Ramos (cell line): ENCODE results near the gene ANKRD55.

Experiments
- in situ Hi-C: fragments of 300-500 bp; cut with MboI; formaldehyde crosslinking; loops from one replicate; pipeline ENCODE4 v1.14.3; 2022; ENCODE audit warnings: low sequenced_read_pairs; ENCODE audit not compliant: unreplicated experiment

ANKRD55 gene

GRCh38 chr5:56092115-56092514 lies 141.0 kb downstream of the ANKRD55 start:
- in situ Hi-C loops: loop anchor here (25.0 kb wide), 1 partner anchor 95 kb away; no protein-coding TSS in a partner anchor

DNA sequence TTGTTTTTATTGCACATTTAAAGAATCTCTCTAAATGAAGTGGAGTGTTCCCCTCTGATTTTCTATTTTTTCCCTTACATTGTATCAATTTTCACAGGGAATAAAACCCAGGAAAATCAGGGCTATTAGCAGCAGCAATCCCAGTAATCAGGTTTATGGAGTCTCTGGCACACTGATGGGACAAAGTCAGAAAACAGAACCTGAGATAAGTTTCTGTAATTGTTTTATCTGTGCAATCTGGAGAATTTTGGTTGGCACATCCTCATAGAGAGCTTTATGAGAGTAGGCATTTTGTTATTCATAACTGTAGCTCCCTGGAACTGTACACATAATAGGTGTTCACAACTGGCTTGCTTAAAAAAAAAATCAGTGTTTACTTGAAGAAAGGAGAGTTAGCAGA lies 141.5 kb downstream of the ANKRD55 start:
- in situ Hi-C loops: loop anchor here (25.0 kb wide), 1 partner anchor 96 kb away; no protein-coding TSS in a partner anchor

DNA sequence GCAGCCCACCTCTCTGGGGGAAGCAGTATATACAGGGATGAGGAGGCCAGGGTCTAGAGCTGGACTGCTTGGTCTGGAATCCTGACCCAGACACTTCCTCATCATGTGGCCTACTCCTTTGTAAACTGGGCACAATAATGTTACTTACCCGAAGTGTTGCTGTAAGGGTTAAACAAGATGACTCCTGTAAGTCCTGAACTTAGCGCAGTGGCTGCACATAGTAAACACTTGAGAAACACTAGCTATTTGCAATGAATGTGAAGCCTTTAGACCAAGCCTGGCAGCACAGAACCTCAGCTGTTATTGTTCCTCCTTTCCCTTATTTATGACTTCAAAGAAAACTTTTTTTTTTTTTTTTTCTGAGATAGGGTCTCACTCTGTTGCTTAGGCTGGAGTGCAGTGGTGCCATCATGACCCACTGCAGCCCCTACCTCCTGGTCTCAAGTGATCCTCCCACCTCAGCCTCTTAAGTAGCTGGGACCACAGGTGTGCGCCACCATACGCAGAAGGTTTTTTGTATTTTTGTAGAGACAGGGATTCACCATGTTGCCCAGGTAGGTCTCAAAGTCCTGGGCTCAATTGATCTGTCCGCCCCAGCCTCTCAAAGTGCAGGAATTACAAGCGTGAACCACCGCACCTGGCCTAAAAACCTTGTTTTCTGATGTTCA lies 142.2 kb downstream of the ANKRD55 start:
- in situ Hi-C loops: loop anchor here (25.0 kb wide), 1 partner anchor 96 kb away; no protein-coding TSS in a partner anchor

DNA sequence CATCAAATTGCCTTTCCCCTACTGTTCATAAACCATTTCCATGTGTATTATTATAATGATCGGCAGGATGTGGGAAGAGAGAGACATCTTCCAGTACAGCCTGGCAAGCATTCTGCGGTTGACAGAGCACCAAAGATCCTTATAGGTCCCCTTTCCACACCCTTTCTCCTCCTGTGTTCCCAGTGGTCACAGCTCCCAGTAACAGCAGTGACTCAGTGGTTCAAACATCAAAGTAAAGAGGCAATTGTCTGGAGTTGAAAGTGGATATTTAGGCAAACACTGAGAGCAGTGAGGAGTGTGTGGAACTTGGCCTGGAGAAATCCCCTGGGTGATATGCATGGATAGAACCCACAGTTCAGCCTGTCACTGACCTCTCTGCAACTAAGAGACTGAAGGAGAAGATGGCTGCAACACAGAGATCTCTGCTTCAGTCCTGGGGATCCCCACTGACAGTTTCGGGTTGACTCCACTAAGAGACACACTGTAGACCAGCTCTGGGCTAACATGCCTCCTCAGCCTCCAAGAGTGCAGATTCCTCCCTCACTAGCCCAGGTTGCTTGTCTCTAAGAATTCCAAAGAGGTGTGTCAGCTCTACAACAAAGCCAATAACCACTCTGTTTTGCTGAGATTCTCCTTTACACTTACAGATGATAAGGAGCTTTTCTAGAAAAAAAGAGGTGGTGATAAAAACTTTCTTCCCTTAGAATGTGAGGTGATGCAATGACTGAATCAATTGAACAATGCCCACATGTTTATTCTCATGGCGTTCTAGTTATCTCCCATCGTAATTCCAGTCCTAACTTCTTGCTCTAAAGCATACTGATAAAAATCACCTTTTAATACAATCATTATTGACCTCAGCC lies 143.9 kb downstream of the ANKRD55 start:
- in situ Hi-C loops: loop anchor here (25.0 kb wide), 1 partner anchor 98 kb away; no protein-coding TSS in a partner anchor

GRCh38 chr5:56088431-56088949 lies 144.6 kb downstream of the ANKRD55 start:
- in situ Hi-C loops: loop anchor here (25.0 kb wide), 1 partner anchor 99 kb away; no protein-coding TSS in a partner anchor

DNA sequence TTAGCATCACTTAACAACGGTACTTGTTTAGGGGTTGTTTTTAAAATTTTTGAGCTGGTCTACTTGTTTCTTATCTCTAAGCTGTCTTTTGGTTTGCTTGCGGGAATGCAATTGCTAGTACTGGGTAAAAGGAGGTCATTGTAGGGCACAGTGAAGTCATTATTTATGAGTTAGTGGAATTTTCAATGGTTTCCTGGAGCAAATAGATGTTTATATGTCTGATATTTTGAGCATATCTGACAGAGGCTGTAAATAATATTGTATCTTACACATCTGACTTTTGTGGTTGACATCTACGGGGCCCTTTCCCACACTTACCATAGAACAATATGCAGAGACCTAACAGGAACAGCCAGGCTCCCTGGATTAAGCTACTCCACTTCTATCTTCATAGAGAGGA lies 147.9 kb downstream of the ANKRD55 start:
- in situ Hi-C loops: loop anchor here (25.0 kb wide), 1 partner anchor 102 kb away; no protein-coding TSS in a partner anchor

DNA sequence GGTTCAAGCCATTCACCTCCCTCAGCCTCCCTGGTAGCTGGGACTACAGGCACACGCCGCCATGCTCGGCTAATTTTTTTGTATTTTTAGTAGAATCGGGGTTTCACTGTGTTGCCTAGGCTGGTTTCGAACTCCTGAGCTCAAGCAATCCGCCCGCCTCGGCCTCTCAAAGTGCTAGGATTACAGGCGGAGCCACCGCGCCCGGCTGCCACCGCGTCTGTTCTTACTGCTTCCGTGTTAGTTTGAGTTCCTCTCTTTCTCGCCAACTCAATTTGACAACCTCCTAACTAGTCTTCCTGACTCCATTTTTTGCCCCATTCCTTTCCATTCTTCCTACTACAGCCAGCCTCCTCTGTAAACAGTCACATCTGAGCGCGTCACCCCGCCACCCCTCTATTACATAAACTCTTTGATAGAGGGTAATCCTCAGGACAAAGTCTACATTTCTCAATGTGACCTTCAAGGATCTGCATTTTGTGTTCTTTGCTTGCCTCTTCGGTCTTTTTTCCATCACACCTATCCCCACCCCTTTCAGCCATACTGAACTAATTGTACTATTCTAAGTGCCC lies 149.8 kb downstream of the ANKRD55 start:
- in situ Hi-C loops: loop anchor here (25.0 kb wide), 1 partner anchor 104 kb away; no protein-coding TSS in a partner anchor

- in situ Hi-C loops: loop anchor here (25.0 kb wide), 1 partner anchor 106 kb away; no protein-coding TSS in a partner anchor
These were observed 152.0 kb downstream of the ANKRD55 start for GRCh38 chr5:56081053-56081642.

DNA sequence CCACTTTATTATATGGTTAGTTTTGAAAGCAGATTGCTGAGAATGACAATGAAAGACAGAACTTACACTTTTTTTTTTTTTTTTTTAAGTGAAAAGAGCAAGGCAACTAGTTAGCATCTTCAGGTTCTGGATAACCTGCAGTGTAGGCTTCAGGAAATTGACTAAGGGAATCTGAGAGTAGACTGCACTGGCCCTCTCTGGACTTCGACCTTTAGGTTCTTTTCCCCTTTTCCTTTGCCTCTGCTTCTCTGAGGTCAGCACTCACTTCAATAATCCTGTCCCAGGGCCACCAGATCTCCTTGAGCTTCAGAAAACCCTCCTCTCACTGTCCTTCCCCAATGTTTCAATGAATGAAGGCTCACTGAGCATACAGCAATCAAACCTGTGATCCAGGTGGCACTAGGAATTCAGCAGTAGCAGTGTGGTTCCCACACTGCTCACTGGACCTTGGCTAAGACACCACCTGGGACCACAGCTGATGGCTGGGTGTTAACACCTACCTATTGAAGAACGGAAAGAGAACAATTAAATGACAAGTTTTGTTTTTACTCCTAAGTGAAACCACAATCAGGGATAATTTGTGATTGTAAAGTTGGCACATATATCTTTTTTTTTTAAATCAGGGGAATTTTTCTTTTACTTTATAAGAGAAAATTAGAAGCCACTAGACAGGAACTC lies 152.6 kb downstream of the ANKRD55 start:
- in situ Hi-C loops: loop anchor here (25.0 kb wide), 1 partner anchor 107 kb away; no protein-coding TSS in a partner anchor

DNA sequence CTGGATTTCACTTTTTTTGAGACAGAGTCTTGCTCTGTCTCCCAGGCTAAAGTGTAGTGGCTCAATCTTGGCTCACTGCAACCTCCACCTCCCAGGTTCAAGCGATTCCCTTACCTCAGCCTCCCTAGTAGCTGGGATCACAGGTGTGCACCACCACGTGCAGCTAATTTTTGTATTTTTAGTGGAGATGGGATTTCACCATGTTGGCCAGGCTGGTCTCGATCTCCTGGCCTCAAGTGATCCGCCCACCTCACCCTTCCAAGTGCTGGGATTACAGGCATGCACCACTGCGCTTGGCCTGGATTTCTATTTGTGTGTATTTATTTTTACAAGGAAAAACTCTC lies 154.0 kb downstream of the ANKRD55 start:
- in situ Hi-C loops: loop anchor here (25.0 kb wide), 1 partner anchor 108 kb away; no protein-coding TSS in a partner anchor

GRCh38 chr5:56078278-56079156 lies 154.6 kb downstream of the ANKRD55 start:
- in situ Hi-C loops: loop anchor here (25.0 kb wide), 1 partner anchor 109 kb away; no protein-coding TSS in a partner anchor

DNA sequence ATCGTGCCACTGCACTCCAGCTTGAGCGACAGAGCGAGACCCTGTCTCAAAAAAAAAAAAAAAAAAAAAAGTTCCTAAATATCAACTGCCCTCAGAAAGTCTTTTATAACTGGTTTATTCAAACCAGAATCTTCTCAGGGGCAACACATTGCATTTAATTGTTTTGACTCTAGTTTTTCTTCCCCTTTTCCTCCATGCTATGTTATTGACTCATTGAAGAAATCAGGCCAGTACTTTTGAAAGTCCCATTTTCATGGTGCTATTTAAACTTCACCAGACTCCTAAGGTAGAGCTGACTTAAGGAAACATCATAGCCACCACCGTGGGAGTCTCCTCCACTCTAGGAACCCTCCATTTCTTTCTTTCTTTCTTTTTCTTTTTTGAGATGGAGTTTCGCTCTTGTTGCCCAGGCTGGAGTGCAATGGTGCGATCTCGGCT lies 155.3 kb downstream of the ANKRD55 start:
- in situ Hi-C loops: loop anchor here (25.0 kb wide), 1 partner anchor 109 kb away; no protein-coding TSS in a partner anchor

DNA sequence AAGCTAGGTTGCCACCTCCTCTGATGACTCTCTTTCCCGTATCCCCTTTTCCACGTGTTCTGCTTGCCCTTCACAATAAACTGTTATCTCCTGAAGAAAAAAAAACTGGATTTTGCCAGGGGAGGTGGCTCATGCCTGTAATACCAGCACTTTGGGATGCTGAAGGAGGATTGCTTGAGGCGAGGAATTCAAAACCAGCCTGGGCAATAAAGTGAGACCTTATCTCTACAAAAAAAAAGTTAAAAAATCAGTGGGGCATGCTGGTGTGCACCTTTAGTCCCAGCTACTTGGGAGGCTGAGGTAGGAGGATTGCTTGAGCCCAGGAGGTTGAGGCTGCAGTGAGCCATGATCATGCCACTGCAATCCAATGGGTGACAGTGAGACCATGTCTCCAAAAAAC lies 156.6 kb downstream of the ANKRD55 start:
- in situ Hi-C loops: loop anchor here (25.0 kb wide), 1 partner anchor 111 kb away; no protein-coding TSS in a partner anchor

- in situ Hi-C loops: loop anchor here (25.0 kb wide), 1 partner anchor 112 kb away; no protein-coding TSS in a partner anchor
These were observed 157.8 kb downstream of the ANKRD55 start for GRCh38 chr5:56075361-56075760.

- in situ Hi-C loops: no loop called here
These were observed 160.0 kb downstream of the ANKRD55 start for GRCh38 chr5:56072863-56073766.

DNA sequence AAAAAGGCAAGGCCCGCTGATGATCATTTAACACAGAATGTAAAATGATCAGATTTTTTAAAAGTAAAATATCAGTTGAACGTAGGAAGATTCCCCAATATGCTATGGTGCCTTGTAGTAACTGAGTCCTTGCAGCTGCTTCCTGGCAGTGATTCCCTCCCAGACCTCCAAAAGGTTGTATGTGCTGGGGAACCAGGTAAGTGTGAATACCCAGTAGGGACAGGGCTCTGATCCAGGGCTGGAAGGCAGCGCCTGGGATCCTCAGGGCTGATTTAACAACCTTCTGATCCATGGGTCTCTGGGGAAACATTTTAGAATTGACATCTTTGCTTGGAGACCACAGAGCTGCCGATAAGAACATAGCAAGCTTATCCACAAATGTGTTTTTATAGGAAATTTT lies 161.7 kb downstream of the ANKRD55 start:
- in situ Hi-C loops: no loop called here

DNA sequence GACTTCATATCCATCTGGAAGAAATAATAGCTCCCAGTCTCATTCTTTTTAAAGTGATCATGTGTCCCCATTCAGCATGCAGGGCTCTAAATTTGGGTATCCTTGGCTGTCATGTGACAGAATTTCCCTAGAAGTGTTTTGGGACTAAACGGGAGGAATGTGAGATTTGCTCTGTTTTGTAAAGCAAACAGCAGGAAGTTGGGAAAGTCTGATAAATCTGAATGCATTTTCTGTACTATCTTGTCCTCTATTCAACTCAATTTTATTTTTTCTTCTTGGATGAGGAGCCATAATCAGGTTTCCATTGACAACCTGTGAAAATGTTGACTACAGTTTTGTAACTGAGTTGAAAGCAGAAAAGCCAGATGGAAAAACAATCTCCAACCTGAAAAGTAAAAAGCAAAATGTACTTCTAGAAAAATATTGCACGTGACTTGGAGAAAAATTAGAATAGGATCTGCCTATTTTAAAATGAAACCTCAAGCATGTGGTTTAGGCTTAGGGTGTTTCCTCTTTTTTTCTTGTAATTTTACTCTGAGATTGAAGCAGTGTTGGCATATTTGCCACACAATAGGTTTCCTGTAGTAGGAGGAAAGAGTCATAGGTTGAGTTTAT lies 162.2 kb downstream of the ANKRD55 start:
- in situ Hi-C loops: no loop called here
